HG02870 (cell line): ENCODE measurements around the gene DNAJB6.
"Not testable (repeated sequence)": the region's sequence is repeated elsewhere in the genome, so short reads cannot be mapped to it uniquely, and the experiment has no call there.

Experiments
- ATAC-seq: cut with Tn5 transposase; IDR thresholded peaks from one replicate; pipeline ENCODE4 v1.9.1; 2021; ENCODE audit warnings: mild to moderate bottlenecking, moderate library complexity; ENCODE audit not compliant: unreplicated experiment

Gene DNAJB6

GRCh38 chr7:157438121-157439025 is 101.6 kb downstream of the DNAJB6 start:
- ATAC-seq = no peak

GRCh38 chr7:157439149-157439548 is 102.3 kb downstream of the DNAJB6 start:
- ATAC-seq = no peak

DNA sequence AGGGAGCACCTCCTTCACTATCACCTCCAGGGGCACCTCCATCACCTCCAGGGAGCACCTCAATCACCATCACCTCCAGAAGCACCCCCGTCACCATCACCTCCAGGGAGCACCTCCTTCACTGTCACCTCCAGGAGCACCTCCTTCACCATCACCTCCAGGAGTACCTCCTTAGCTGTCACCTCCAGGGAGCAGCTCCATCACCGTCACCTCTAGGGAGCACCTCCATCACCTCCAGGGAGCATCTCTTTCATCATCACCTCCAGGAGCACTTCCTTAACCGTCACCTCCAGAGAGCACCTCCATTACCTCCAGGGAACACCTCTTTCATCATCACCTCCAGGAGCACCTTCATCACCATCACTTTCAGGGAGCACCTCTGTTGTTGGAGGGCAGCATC is 103.0 kb downstream of the DNAJB6 start:
- no peak for ATAC-seq

GRCh38 chr7:157440346-157441022 is 103.7 kb downstream of the DNAJB6 start:
- no peak for ATAC-seq

DNA sequence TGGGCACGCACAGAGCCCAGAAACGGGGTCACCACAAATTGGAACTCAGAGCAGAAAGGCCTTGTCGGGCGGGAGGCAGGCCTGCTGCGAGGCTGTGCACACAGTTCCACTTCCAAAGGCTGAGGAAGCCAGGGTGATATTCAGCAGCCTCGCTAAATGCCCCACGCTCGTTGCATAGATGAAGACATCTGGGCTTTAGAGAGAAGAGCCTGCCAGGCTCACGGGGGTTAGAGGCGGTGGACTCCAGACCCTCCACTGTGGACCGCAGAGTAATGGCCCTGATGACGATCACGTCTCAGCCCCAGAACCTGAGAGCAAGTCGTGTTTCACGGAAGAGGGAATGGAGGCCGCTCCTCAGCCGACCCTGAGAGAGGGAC is 104.2 kb downstream of the DNAJB6 start:
- no peak for ATAC-seq

GRCh38 chr7:157442456-157442855 is 105.7 kb downstream of the DNAJB6 start:
- ATAC-seq = no peak

DNA sequence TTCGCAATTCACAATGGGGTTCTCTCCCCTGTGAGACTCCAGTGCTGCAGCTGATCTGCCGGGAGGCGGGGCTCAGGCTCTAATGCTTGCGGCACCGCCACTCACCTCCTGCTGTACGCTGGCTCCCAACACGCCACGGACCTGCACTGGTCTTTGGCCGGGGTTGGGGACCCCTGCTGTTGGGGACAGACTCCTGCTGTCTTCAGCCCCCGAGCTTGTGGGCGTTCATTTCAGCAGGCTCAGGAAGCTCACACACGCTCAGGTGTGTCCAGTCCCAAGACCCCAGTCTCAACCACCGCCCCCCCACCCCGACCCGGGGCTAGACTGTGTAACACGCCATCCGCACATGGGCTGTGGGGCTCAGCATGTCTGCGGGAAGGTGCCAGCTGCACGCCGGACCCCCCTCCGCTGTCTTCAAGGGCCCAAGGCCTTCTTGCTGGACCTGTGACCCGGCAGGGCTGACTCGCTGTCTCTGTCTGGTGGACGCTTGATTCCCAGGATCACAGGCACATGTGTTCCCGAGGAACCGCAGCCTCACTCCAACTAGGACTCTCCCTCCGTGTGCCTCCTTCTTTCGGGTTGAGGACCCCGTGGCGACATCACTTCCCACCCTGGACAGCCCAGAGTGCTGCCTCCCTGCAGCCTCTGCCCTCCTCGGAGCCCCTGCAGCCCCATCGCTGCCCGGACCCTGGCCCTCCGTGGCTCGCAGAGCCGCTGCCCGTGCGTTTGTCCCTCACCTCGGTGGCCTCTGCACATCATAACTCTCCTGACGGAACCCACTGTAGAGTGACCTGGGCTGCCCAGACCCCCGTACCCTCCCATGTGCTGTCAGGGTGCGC is 106.4 kb downstream of the DNAJB6 start:
- ATAC-seq = no peak

DNA sequence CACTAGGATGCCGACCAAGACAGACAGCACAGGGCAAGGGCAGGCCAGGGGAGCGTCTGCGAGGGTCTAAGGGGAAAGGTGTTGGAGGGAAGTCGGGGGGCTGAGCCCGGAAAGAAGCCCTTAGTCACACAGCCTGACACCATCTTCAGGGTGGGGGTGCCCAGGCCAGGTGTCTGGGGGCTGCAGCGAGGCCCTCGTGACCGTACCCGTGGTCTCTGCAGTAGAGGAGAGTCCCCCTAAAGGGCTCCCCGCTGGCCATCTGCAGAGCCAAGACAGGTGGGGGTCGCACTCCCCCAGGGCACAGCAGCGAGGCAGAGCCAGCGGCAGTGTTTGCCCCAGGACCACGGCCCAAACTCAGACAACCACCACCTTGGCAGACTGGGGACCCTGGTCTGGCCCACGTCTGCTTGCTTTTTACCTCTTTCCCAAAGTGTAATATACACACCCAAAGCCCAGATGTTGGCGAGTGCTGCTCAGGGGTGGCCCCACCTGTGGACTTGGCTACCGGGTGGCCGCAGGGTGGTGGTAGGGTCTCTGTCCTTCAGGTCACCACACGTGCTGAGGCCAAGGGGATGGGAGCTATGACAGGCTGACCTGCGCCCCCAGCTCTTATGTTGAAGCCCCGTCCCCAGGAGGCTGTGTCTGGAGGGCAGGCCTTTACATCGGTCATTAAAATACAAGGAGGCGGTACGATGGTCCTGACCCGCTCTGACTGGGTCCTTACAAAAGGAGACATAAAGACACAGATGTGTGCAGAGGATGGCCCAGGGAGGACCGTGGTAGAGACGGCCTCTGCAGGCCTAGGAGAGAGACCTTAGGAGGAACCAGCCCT is 107.4 kb downstream of the DNAJB6 start:
- ATAC-seq = no peak

- no peak for ATAC-seq
These were observed 108.0 kb downstream of the DNAJB6 start for GRCh38 chr7:157444843-157445135.

DNA sequence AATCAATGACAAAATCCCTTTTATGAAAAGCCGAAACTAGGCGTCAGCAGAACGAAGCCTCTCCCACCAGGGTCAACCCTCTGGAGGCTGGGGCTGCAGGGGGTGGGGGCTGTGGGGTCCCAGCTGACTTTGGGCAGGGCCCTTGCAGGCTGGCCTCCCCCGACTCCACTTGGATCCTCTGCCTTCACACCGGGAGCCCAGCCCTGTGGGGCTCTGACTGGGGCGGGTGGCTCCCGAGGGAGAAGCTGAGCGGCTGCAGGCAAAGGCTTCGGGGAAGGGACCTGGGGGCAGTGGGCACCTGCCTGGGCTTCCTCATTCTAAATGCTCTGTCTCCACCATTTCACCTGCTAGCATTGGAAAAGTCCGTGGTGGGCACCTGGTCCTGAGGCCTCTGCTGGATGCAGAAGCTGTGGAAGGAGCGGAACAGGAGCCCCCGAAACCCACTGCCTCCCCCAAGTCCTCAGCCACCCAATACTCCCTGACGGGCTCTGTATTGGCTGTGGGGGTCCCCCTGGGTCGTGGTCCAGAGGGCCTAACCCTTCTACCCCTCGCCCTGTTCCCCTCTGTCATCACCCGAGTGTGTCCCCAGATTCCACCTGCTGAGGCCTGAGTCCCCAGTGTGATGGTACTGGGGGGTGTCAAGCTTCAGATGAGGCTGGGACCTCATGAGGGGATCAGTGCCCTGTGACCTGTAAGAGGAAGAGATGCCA is 108.6 kb downstream of the DNAJB6 start:
- ATAC-seq = no peak

- ATAC-seq = no peak
These were observed 109.1 kb downstream of the DNAJB6 start for GRCh38 chr7:157445956-157446295.

DNA sequence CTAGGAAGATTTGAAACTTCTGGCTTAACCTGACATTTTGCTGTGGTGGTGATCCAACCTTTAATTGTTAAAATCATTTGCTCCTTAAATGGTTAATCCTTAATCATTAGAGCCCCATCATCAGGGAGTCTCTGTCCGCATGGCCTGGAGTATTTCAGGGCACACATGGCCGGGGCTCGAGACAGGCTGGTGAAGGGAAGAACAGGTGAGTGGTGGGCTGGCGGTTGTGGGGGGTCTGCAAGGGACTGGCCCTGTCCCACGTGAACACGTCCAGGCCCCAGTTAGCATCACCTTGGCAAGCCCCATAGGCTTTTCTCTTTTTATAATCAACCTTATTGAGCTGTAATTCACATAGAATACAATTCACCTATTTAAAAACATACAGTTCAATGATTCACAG is 109.5 kb downstream of the DNAJB6 start:
- no peak for ATAC-seq

- not testable (repeated sequence) for ATAC-seq
These were observed 117.2 kb downstream of the DNAJB6 start for GRCh38 chr7:157454003-157454402.

DNA sequence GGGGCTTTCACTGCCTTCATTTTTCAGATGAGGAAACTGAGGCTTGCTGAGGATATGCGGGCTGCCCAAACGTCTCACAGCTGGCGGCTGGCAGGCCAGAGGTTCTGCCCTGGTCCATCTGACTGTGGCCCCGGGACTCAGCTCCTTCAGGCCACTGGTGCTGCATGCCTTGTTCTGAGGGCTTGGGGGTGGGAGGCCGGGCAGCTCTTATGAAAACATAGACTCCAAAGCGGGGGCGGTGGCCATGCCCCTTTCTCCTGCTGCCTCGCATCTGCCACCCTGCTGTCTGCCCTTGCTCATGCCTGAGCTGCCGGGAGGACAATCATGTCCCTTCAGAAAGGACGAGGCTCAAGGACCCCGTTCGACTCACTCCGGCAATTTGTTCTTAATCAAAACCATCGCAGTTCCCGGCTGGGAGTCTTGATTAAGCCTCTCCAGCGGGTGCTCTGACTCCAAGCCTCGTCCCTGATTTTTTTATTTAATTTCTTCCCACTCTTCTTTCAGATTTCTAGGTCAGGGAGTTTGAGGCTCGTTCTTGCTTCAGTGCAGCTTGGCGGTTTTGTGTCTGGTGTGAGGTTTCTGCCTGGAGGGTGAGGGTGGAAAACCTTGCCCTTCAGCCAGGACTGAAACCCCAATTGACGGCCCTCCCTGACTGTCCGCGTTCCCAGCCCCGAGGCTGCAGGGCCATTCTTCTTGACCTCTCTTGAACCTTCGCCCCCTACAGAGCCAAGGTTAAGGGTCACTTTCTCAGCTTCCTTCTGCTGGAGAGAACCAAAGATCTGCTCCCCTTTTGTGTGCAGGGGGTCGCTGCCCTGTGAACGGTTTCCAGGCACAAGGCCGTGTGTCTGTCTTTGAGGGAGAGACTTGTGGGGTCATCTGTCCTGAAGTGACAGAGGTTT is 120.8 kb downstream of the DNAJB6 start:
- ATAC-seq = no peak

DNA sequence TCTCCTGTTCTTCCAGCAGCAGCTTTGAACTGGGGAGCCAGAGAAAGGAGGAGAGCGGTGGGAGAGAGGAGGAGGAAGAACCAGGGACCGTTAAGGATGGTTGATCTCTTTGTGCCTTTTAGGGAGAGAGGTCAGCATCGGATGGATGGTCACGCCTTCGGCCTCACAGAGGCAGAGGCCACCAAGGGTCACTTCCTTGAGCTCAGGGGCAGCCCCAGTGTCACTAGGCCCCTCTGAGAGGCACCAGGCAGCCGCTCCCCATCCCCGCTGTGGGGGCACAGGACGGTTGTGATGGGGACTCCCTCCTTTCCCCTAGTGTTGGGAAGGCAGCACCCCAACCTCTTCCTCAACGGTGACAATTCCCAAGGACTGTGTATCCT is 121.4 kb downstream of the DNAJB6 start:
- no peak for ATAC-seq

GRCh38 chr7:157459966-157460365 is 123.2 kb downstream of the DNAJB6 start:
- no peak for ATAC-seq

GRCh38 chr7:157460721-157461120 is 123.9 kb downstream of the DNAJB6 start:
- no peak for ATAC-seq

DNA sequence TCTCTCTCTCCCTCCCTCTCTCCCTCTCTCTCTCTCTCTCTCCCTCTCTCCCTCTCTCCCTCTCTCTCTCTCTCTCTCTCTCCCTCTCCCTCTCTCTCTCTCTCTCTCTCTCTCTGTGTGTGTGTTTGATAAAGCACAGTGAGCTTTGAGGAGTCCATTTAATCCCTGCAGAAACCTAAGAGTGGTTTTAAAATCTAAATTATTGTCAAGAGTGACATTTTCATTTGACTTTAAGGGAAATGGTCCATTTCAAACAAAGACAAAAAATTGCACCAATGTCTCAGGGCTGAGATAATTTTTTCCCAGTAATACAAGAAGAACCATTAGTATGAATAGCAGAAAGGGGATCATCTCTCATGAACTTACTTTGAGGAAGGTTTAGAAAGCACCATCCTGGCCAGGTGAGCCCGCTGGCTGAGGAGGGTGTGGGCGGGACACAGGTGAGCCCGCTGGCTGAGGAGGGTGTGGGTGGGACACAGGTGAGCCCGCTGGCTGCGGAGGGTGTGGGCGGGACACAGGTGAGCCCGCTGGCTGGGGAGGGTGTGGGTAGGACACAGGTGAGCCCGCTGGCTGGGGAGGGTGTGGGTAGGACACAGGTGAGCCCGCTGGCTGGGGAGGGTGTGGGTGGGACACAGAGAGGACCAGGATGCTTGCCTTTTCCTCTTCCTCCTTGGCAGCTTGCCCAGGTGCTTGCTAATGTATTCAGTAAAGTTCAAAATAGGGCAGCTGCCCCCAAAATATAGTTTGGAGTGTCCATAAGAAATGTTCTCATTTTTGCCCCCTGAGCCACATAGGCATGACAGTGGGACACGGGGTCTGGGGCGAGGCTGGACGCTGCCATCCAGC is 125.0 kb downstream of the DNAJB6 start:
- ATAC-seq = no peak
